ENCODE results near the gene TIAM2.

Gene TIAM2

GRCh38 chr6:155292711-155293110 lies 297.6 kb downstream of the TIAM2 start:
- H3K36me3 ChIP-seq (ENCODE audit: control insufficient read depth, insufficient read depth, low read length), result peaks cover 2% of the 10 kb centered on the region
- H3K79me1 ChIP-seq (ENCODE audit: low read length), result peaks cover 2% of the 10 kb centered on the region
- no peak overlapping the region for H3K4me2 ChIP-seq (ENCODE audit: low read length)

GRCh38 chr6:155297669-155298068 lies 302.6 kb downstream of the TIAM2 start:
- no peak overlapping the region for H3K9ac ChIP-seq (ENCODE audit: low read length)
- no peak overlapping the region for H2BK15ac ChIP-seq (replicated peaks; ENCODE audit: low read depth)
- H2BK5ac ChIP-seq (ENCODE audit: low read length), result no peak overlapping the region
- no peaks in the 10 kb centered on the region for H3K4me1 ChIP-seq (ENCODE audit: control insufficient read depth, low read depth, low read length)
- no peaks in the 10 kb centered on the region for H3K79me1 ChIP-seq (ENCODE audit: low read length)
- H3K27ac ChIP-seq (ENCODE audit: low read depth, low read length), result no peak overlapping the region
- no peaks in the 10 kb centered on the region for H3K27me3 ChIP-seq (ENCODE audit: insufficient read depth, low read length, poor library complexity)
- no peaks in the 10 kb centered on the region for H3K36me3 ChIP-seq (ENCODE audit: control insufficient read depth, insufficient read depth, low read length)
- no peak overlapping the region for H3K23ac ChIP-seq (ENCODE audit: low read length)
- no peak overlapping the region for H2AK5ac ChIP-seq (ENCODE audit: low read length)
- peak; percentile 38 for DNase-seq
- no peak overlapping the region for H3K4me2 ChIP-seq (ENCODE audit: low read length)
- WGBS (ENCODE audit: extremely low coverage, insufficient coverage, low lambda C conversion rate), result no CpG with 5 or more reads among the region's 3 CpGs
- H3K18ac ChIP-seq (ENCODE audit: low read length), result no peak overlapping the region
- H3K4me3 ChIP-seq (ENCODE audit: low read length), result no peak overlapping the region
- H4K8ac ChIP-seq (ENCODE audit: low read depth, low read length), result no peak overlapping the region
- H3K4ac ChIP-seq (ENCODE audit: low read depth, low read length), result no peak overlapping the region
- H3K79me2 ChIP-seq (ENCODE audit: control insufficient read depth, insufficient read depth, low read length), result no peaks in the 10 kb centered on the region
- H3K56ac ChIP-seq (ENCODE audit: low read length), result no peak overlapping the region
- no peak overlapping the region for H2BK120ac ChIP-seq (ENCODE audit: low read depth, low read length)
- no peak overlapping the region for H4K5ac ChIP-seq (ENCODE audit: low read length)

More at GRCh38 chr6:155292711-155293110, 297.6 kb downstream of the TIAM2 start:
- H3K18ac ChIP-seq (ENCODE audit: low read length), result no peak overlapping the region
- DNase-seq, result no peak
- no peak overlapping the region for H3K23ac ChIP-seq (ENCODE audit: low read length)
- H3K27ac ChIP-seq (ENCODE audit: low read depth, low read length), result no peak overlapping the region
- no peak overlapping the region for H3K56ac ChIP-seq (ENCODE audit: low read length)
- WGBS (ENCODE audit: extremely low coverage, insufficient coverage, low lambda C conversion rate), result no CpG with 5 or more reads among the region's 5 CpGs
- no peak overlapping the region for H3K4me3 ChIP-seq (ENCODE audit: low read length)
- no peak overlapping the region for H3K4ac ChIP-seq (ENCODE audit: low read depth, low read length)
- no peak overlapping the region for H4K8ac ChIP-seq (ENCODE audit: low read depth, low read length)
- no peaks in the 10 kb centered on the region for H3K27me3 ChIP-seq (ENCODE audit: insufficient read depth, low read length, poor library complexity)
- no peaks in the 10 kb centered on the region for H3K79me2 ChIP-seq (ENCODE audit: control insufficient read depth, insufficient read depth, low read length)
- no peak overlapping the region for H2BK15ac ChIP-seq (replicated peaks; ENCODE audit: low read depth)
- no peak overlapping the region for H2BK5ac ChIP-seq (ENCODE audit: low read length)
- no peak overlapping the region for H2AK5ac ChIP-seq (ENCODE audit: low read length)
- H4K5ac ChIP-seq (ENCODE audit: low read length), result no peak overlapping the region
- H2BK120ac ChIP-seq (ENCODE audit: low read depth, low read length), result no peak overlapping the region
- H3K4me1 ChIP-seq (ENCODE audit: control insufficient read depth, low read depth, low read length), result peaks cover 2% of the 10 kb centered on the region
- H3K9ac ChIP-seq (ENCODE audit: low read length), result no peak overlapping the region

- H4K8ac ChIP-seq (ENCODE audit: low read depth, low read length), result no peak overlapping the region
- no peak overlapping the region for H3K56ac ChIP-seq (ENCODE audit: low read length)
- H2AK5ac ChIP-seq (ENCODE audit: low read length), result no peak overlapping the region
- H3K4me1 ChIP-seq (ENCODE audit: control insufficient read depth, low read depth, low read length), result no peaks in the 10 kb centered on the region
- no peaks in the 10 kb centered on the region for H3K79me1 ChIP-seq (ENCODE audit: low read length)
- no peak overlapping the region for H3K27ac ChIP-seq (ENCODE audit: low read depth, low read length)
- no peaks in the 10 kb centered on the region for H3K36me3 ChIP-seq (ENCODE audit: control insufficient read depth, insufficient read depth, low read length)
- H2BK120ac ChIP-seq (ENCODE audit: low read depth, low read length), result no peak overlapping the region
- no peak overlapping the region for H3K4ac ChIP-seq (ENCODE audit: low read depth, low read length)
- H2BK15ac ChIP-seq (replicated peaks; ENCODE audit: low read depth), result no peak overlapping the region
- no peaks in the 10 kb centered on the region for H3K79me2 ChIP-seq (ENCODE audit: control insufficient read depth, insufficient read depth, low read length)
- H3K4me2 ChIP-seq (ENCODE audit: low read length), result no peak overlapping the region
- H3K4me3 ChIP-seq (ENCODE audit: low read length), result no peak overlapping the region
- H3K18ac ChIP-seq (ENCODE audit: low read length), result no peak overlapping the region
- no CpG with 5 or more reads among the region's 2 CpGs for WGBS (ENCODE audit: extremely low coverage, insufficient coverage, low lambda C conversion rate)
- no peak overlapping the region for H3K9ac ChIP-seq (ENCODE audit: low read length)
- no peak overlapping the region for H2BK5ac ChIP-seq (ENCODE audit: low read length)
- H4K5ac ChIP-seq (ENCODE audit: low read length), result no peak overlapping the region
- DNase-seq, result peak; percentile 40
- H3K23ac ChIP-seq (ENCODE audit: low read length), result no peak overlapping the region
- H3K27me3 ChIP-seq (ENCODE audit: insufficient read depth, low read length, poor library complexity), result no peaks in the 10 kb centered on the region
Measured at GRCh38 chr6:155301867-155302266, 306.8 kb downstream of the TIAM2 start.

GRCh38 chr6:155303361-155303870 lies 308.3 kb downstream of the TIAM2 start:
- Histone ChIP-seq H3K9ac (ENCODE audit: low read length) (no peak overlapping the region), H3K18ac (ENCODE audit: low read length) (no peak overlapping the region), H3K4me2 (ENCODE audit: low read length) (no peak overlapping the region), H2AK5ac (ENCODE audit: low read length) (no peak overlapping the region), H2BK5ac (ENCODE audit: low read length) (no peak overlapping the region), H3K79me2 (ENCODE audit: control insufficient read depth, insufficient read depth, low read length) (no peaks in the 10 kb centered on the region), H4K5ac (ENCODE audit: low read length) (no peak overlapping the region), H3K36me3 (ENCODE audit: control insufficient read depth, insufficient read depth, low read length) (no peaks in the 10 kb centered on the region), H3K27me3 (ENCODE audit: insufficient read depth, low read length, poor library complexity) (no peaks in the 10 kb centered on the region), H3K79me1 (ENCODE audit: low read length) (no peaks in the 10 kb centered on the region), H2BK120ac (ENCODE audit: low read depth, low read length) (no peak overlapping the region), H3K27ac (ENCODE audit: low read depth, low read length) (no peak overlapping the region), H4K8ac (ENCODE audit: low read depth, low read length) (no peak overlapping the region), H3K56ac (ENCODE audit: low read length) (no peak overlapping the region), H2BK15ac (replicated peaks; ENCODE audit: low read depth) (no peak overlapping the region), H3K4me1 (ENCODE audit: control insufficient read depth, low read depth, low read length) (no peaks in the 10 kb centered on the region), H3K4ac (ENCODE audit: low read depth, low read length) (no peak overlapping the region), H3K4me3 (ENCODE audit: low read length) (no peak overlapping the region), H3K23ac (ENCODE audit: low read length) (no peak overlapping the region)
- DNase-seq, result no peak
- no CpG with 5 or more reads among the region's 4 CpGs for WGBS (ENCODE audit: extremely low coverage, insufficient coverage, low lambda C conversion rate)

GRCh38 chr6:155306958-155307357 lies 311.8 kb downstream of the TIAM2 start:
- no CpG with 5 or more reads among the region's 2 CpGs for WGBS (ENCODE audit: extremely low coverage, insufficient coverage, low lambda C conversion rate)
- no peak overlapping the region for H3K56ac ChIP-seq (ENCODE audit: low read length)

More at GRCh38 chr6:155306958-155307357, 311.8 kb downstream of the TIAM2 start:
- Histone ChIP-seq H2BK120ac (ENCODE audit: low read depth, low read length) (no peak overlapping the region), H3K36me3 (ENCODE audit: control insufficient read depth, insufficient read depth, low read length) (peaks cover 2% of the 10 kb centered on the region), H3K4me1 (ENCODE audit: control insufficient read depth, low read depth, low read length) (no peaks in the 10 kb centered on the region), H3K27me3 (ENCODE audit: insufficient read depth, low read length, poor library complexity) (no peaks in the 10 kb centered on the region), H3K9ac (ENCODE audit: low read length) (no peak overlapping the region), H3K79me2 (ENCODE audit: control insufficient read depth, insufficient read depth, low read length) (no peaks in the 10 kb centered on the region), H4K5ac (ENCODE audit: low read length) (no peak overlapping the region), H4K8ac (ENCODE audit: low read depth, low read length) (no peak overlapping the region), H3K79me1 (ENCODE audit: low read length) (no peaks in the 10 kb centered on the region), H3K23ac (ENCODE audit: low read length) (no peak overlapping the region), H3K4ac (ENCODE audit: low read depth, low read length) (no peak overlapping the region), H2BK15ac (replicated peaks; ENCODE audit: low read depth) (no peak overlapping the region), H3K4me3 (ENCODE audit: low read length) (no peak overlapping the region), H3K4me2 (ENCODE audit: low read length) (no peak overlapping the region), H2BK5ac (ENCODE audit: low read length) (no peak overlapping the region), H3K18ac (ENCODE audit: low read length) (no peak overlapping the region), H2AK5ac (ENCODE audit: low read length) (no peak overlapping the region), H3K27ac (ENCODE audit: low read depth, low read length) (no peak overlapping the region)
- DNase-seq, result no peak

All from mesendoderm (in vitro differentiated cells).